Adrenal gland (tissue), 12 donors: ENCODE measurements around the gene CPM. TPM values are rescaled to one million over a fixed set of nuclear protein-coding genes. Genes with fewer than 3 reads are reported as not detected.

Source experiments
- DNase-seq, 7 donors: peaks; one replicate each; pipeline ENCODE4 v3.0.0-alpha.2; 2019 to 2020
- H3K27ac ChIP-seq, 5 donors: fragments of 200-600 bp; sonication (generic) in 4 of 5; 1 replicate in 3 of 5; 2 replicates in 2 of 5; pipeline versions ENCODE4 v1.5.1 to v1.8.0; 2016 to 2020; ENCODE audit warnings: mild to moderate bottlenecking in 1 of 5
- H3K27me3 ChIP-seq: fragments of 200-600 bp; 2 replicates; pipeline ENCODE4 v1.8.0; 2021
- H3K36me3 ChIP-seq, 2 donors: fragments of 200-600 bp; replicated peaks in 1 of 2; 1 replicate in 1 of 2; 2 replicates in 1 of 2; pipeline versions ENCODE4 v1.5.1 to v1.8.0; 2018 to 2022
- H3K4me1 ChIP-seq, 2 donors: fragments of 200-600 bp; replicated peaks in 1 of 2; 1 replicate in 1 of 2; 2 replicates in 1 of 2; pipeline versions ENCODE4 v1.5.1 to v1.8.0; 2018 to 2021
- H3K4me3 ChIP-seq, 4 donors: fragments of 200-600 bp; sonication (generic) in 3 of 4; one replicate each; pipeline ENCODE4 v1.5.1; 2016 to 2018
- H3K9me3 ChIP-seq, 3 donors: fragments of 200-600 bp; sonication (generic) in 1 of 3; replicated peaks in 1 of 3; 1 replicate in 2 of 3; 2 replicates in 1 of 3; pipeline versions ENCODE4 v1.5.1 to v1.8.0; 2016 to 2021
- POLR2A ChIP-seq, 2 donors: fragments of 450-650 bp; IDR thresholded peaks; one replicate each; pipeline ENCODE4 v1.6.1; 2017; ENCODE audit warnings: antibody characterized with exemption in 2 of 2, mild to moderate bottlenecking in 2 of 2, moderate library complexity in 1 of 2
- WGBS, 4 donors: extraction: QIAGEN DNeasy Blood & Tissue Kit in 2 of 4; methylation state at CpG; one replicate each; pipeline versions ENCODE4 v1.1.5 to v1.1.7; 2013 to 2017; 5-methylcytosine and 5-hydroxymethylcytosine counted together
- intact Hi-C, 2 donors: fragments of 100-400 bp; cut with DNase I; formaldehyde crosslinking; loops; one replicate each; pipeline versions ENCODE4 v1.14.1 to v1.15.0; 2022 to 2023
- polyA plus RNA-seq, 3 donors: library from polyadenylated mRNA; stranded (reverse); fragments of 200-250 nt in 2 of 3; fragments of 350-450 nt in 1 of 3; fragmentation: Illumina TruSeq in 1 of 3; extraction: RNeasy Lipid Tissue Mini Kit (QIAGEN cat#74804) in 1 of 3; gene quantifications; one replicate each; pipeline ENCODE4 v1.2.3, GENCODE V29; 2013 to 2014
- total RNA-seq, 9 donors: library from RNA; depleted of rRNA in 4 of 9; stranded (reverse); fragments of >200 nt in 4 of 9; fragments of 120-200 nt in 1 of 9; fragmentation: NEBNext Ultra II Directional in 1 of 9; extraction: Animal tissue kit (Norgen Biotek cat#: 25700) in 1 of 9; gene quantifications; one replicate each; pipeline versions ENCODE4 v1.1.0 to v1.2.4, GENCODE V29; 2013 to 2023
- TF ChIP-seq, protein P1 (sequence below), 6 experiments: fragments of 450-650 bp in 4 of 6; fragments of 200-600 bp in 2 of 6; sonication (generic) in 1 of 6; IDR thresholded peaks; 1 replicate in 5 of 6; 2 replicates in 1 of 6; pipeline versions ENCODE4 v1.5.1 to v1.8.0; 2016 to 2021; ENCODE audit warnings: antibody characterized with exemption in 6 of 6, mild to moderate bottlenecking in 2 of 6, moderate library complexity in 1 of 6
- donor health status: healthy with polysubstance abuse.
- donor health status: Bipolar disorder and iron deficiency.
- donor health status: DM: yes; HTN: yes; CAD: no.
- donor health status: DM: no; HTN: no; CAD: no.
- donor health status: DM: no; HTN: no; CAD: no.
- donor health status: DM: yes; HTN: yes; CAD: no.

Gene CPM
- total and polyA plus RNA-seq, 12 donors, result 10.8 to 170 (median 53.5) TPM

GRCh38 chr12:68867606-68868005 is 65.4 kb downstream of the CPM start:
- 87 to 92% (median 89%) methylated on average over 5 of the region's 5 CpGs for WGBS, 4 donors

GRCh38 chr12:68866950-68867349 is 66.0 kb downstream of the CPM start:
- intact Hi-C loops, result loop anchor here in 1 of 2 donors (10.0 kb wide), 2 partner anchors 198 to 288 kb away; no protein-coding TSS in a partner anchor
- 54 to 63% (median 61%) methylated on average over 6 of the region's 6 CpGs for WGBS, 4 donors
- TF ChIP-seq POLR2A (IDR thresholded peaks at IDR 0.05), result no peak
- TF ChIP-seq, protein P1, sequence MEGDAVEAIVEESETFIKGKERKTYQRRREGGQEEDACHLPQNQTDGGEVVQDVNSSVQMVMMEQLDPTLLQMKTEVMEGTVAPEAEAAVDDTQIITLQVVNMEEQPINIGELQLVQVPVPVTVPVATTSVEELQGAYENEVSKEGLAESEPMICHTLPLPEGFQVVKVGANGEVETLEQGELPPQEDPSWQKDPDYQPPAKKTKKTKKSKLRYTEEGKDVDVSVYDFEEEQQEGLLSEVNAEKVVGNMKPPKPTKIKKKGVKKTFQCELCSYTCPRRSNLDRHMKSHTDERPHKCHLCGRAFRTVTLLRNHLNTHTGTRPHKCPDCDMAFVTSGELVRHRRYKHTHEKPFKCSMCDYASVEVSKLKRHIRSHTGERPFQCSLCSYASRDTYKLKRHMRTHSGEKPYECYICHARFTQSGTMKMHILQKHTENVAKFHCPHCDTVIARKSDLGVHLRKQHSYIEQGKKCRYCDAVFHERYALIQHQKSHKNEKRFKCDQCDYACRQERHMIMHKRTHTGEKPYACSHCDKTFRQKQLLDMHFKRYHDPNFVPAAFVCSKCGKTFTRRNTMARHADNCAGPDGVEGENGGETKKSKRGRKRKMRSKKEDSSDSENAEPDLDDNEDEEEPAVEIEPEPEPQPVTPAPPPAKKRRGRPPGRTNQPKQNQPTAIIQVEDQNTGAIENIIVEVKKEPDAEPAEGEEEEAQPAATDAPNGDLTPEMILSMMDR (IDR thresholded peaks at IDR 0.05), result no peak

More at GRCh38 chr12:68867606-68868005, 65.4 kb downstream of the CPM start:
- Histone ChIP-seq H3K4me1 (no peaks in the 10 kb centered on the region), H3K27ac (no peak overlapping the region), H3K4me3 (no peak overlapping the region), H3K9me3 (no peaks in the 10 kb centered on the region), H3K36me3 (no peaks in the 10 kb centered on the region), H3K27me3 (no peaks in the 10 kb centered on the region)
- TF ChIP-seq, protein P1 (IDR thresholded peaks at IDR 0.05), result no peak
- TF ChIP-seq POLR2A (IDR thresholded peaks at IDR 0.05), result no peak
- intact Hi-C loops, result loop anchor here in 1 of 2 donors (10.0 kb wide), 2 partner anchors 197 to 287 kb away; no protein-coding TSS in a partner anchor
- no peak for DNase-seq

DNA sequence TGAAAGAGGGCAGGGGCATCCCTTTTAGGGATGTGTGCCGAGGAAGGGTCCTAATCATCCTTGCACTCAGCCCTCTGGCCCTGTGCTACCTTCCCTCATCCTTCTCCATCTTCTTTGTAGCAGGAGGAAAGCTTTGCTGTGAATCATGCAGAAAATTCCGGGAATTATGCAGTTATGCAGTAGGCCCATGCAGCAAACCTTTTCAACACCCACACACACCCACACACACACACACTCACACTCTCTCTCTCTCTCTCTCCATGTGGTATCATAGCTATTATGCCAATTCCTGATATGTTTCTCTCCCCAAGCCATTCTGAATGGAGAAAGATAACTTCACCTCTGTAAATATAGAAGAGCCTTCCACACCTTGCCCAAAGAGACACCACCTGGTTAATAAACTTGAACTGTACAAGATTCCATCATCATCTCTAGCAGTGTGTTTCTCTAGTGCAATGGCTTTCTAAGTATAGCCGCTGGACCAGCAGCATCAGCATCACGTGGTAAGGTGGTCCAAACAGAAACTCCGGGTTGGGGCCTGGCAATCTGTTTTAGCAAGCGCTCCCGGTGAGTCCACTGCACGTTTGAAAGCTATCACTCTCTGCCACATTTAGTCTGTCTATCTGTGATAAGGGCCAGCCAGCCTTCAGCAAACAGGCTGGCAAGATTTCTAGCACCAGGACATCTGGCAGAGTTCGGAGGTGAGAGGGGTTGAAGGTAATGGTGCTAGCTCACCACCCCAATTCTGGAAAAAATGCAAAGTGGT is 67.4 kb downstream of the CPM start:
- Histone ChIP-seq H3K27ac (no peak overlapping the region), H3K27me3 (no peaks in the 10 kb centered on the region), H3K4me3 (no peak overlapping the region), H3K9me3 (no peaks in the 10 kb centered on the region), H3K36me3 (no peaks in the 10 kb centered on the region), H3K4me1 (no peaks in the 10 kb centered on the region)
- DNase-seq, result no peak
- TF ChIP-seq, protein P1 (IDR thresholded peaks at IDR 0.05), result no peak
- no peak for TF ChIP-seq POLR2A (IDR thresholded peaks at IDR 0.05)
- WGBS, 4 donors, result 76 to 86% (median 80%) methylated on average over 9 of the region's 9 CpGs
- intact Hi-C loops, result loop anchor here in 1 of 2 donors (10.0 kb wide), 2 partner anchors 199 to 289 kb away; no protein-coding TSS in a partner anchor

More at GRCh38 chr12:68866950-68867349, 66.0 kb downstream of the CPM start:
- H3K4me3 ChIP-seq, result no peak overlapping the region
- no peaks in the 10 kb centered on the region for H3K4me1 ChIP-seq
- H3K9me3 ChIP-seq, result no peaks in the 10 kb centered on the region
- no peak overlapping the region for H3K27ac ChIP-seq
- no peaks in the 10 kb centered on the region for H3K27me3 ChIP-seq
- no peak for DNase-seq
- H3K36me3 ChIP-seq, result no peaks in the 10 kb centered on the region

DNA sequence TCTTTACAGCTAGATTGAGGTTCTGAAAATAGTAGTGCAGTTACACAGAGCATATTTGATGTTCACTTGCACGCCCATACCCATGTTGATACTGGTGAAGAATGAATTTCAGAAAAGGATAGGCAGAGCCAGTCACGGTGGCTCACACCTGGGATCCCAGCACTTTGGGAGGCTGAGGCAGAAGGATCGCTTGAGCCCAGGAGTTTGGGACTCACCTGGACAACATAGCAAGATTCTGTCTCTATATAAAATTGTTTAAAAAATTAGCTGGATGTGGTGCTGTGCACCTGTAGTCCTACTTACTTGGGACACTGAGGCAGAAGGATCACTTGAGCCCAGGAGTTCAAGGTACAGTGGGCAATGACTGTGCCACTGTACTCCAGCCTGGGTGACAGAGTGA is 68.4 kb downstream of the CPM start:
- no peaks in the 10 kb centered on the region for H3K4me1 ChIP-seq
- no peaks in the 10 kb centered on the region for H3K9me3 ChIP-seq
- H3K4me3 ChIP-seq, result no peak overlapping the region
- no peak for DNase-seq
- no peak overlapping the region for H3K27ac ChIP-seq
- H3K36me3 ChIP-seq, result no peaks in the 10 kb centered on the region
- intact Hi-C loops, result loop anchor here (5.0 to 10.0 kb wide), 3 partner anchors 200 to 290 kb away; no protein-coding TSS in a partner anchor
- no peak for TF ChIP-seq POLR2A (IDR thresholded peaks at IDR 0.05)
- TF ChIP-seq, protein P1 (IDR thresholded peaks at IDR 0.05), result no peak
- 83 to 96% (median 92%) methylated on average over 3 of the region's 3 CpGs for WGBS, 4 donors
- no peaks in the 10 kb centered on the region for H3K27me3 ChIP-seq
